ENCODE results near the gene TMEM115.

Gene TMEM115

GRCh38 chr3:50358911-50359759 lies at the start of gene TMEM115:
TSS of gene TMEM115 (minus strand) at chr3:50359521. CDS start at chr3:50359063, 458 bp downstream.
- peak; percentile 93 for DNase-seq

GRCh38 chr3:50408443-50408944 lies 49.2 kb upstream of the TMEM115 start:
- DNase-seq, result no peak

GRCh38 chr3:50406487-50406886 lies 47.2 kb upstream of the TMEM115 start:
- DNase-seq, result no peak

GRCh38 chr3:50405249-50405648 lies 45.9 kb upstream of the TMEM115 start:
- peak; percentile 63 for DNase-seq

- DNase-seq, result no peak
Observed at GRCh38 chr3:50401978-50402595, 42.8 kb upstream of the TMEM115 start.

- DNase-seq, result no peak
Observed at GRCh38 chr3:50396502-50396901, 37.2 kb upstream of the TMEM115 start.

- DNase-seq, result no peak
Observed at GRCh38 chr3:50395070-50395860, 35.9 kb upstream of the TMEM115 start.

GRCh38 chr3:50393061-50393460 lies 33.7 kb upstream of the TMEM115 start:
- DNase-seq, result no peak

GRCh38 chr3:50392101-50392715 lies 32.9 kb upstream of the TMEM115 start:
- no peak for DNase-seq

GRCh38 chr3:50390508-50391224 lies 31.3 kb upstream of the TMEM115 start:
- no peak for DNase-seq

- no peak for DNase-seq
Observed at GRCh38 chr3:50389414-50389767, 30.1 kb upstream of the TMEM115 start.

- DNase-seq, result no peak
Observed at GRCh38 chr3:50388720-50389413, 29.5 kb upstream of the TMEM115 start.

- no peak for DNase-seq
Observed at GRCh38 chr3:50388016-50388719, 28.8 kb upstream of the TMEM115 start.

GRCh38 chr3:50385754-50386153 lies 26.4 kb upstream of the TMEM115 start:
- DNase-seq, result no peak

GRCh38 chr3:50383750-50384149 lies 24.4 kb upstream of the TMEM115 start:
- DNase-seq, result no peak

GRCh38 chr3:50382722-50383121 lies 23.4 kb upstream of the TMEM115 start:
- DNase-seq, result no peak

GRCh38 chr3:50381383-50381782 lies 22.1 kb upstream of the TMEM115 start:
- DNase-seq, result no peak

GRCh38 chr3:50380405-50381085 lies 21.2 kb upstream of the TMEM115 start:
- no peak for DNase-seq

GRCh38 chr3:50378757-50379156 lies 19.4 kb upstream of the TMEM115 start:
- DNase-seq, result no peak

- no peak for DNase-seq
Observed at GRCh38 chr3:50378024-50378423, 18.7 kb upstream of the TMEM115 start.
